SK-N-SH treated with all-trans-retinoic acid at 6 μM for 48 hours (cell line): ENCODE data around the gene FER1L5.

ENCODE experiments used
- ATAC-seq: fragments of 200-7000 bp; cut with Tn5 transposase; 3 replicates; pipeline ENCODE4 v1.9.1; 2020; ENCODE audit warnings: mild to moderate bottlenecking, moderate library complexity
- ARNTL ChIP-seq: fragments of 450-650 bp; formaldehyde crosslinking; IDR thresholded peaks from 2 replicates; pipeline ENCODE4 v1.5.0; 2020; ENCODE audit warnings: low read depth, mild to moderate bottlenecking, moderate library complexity, borderline replicate concordance
- BACH2 ChIP-seq: fragments of 250-450 bp; sonication (Bioruptor Pico); IDR thresholded peaks from 2 replicates; pipeline ENCODE4 v1.9.0; 2021; ENCODE audit warnings: mild to moderate bottlenecking, borderline replicate concordance
- CSDC2 ChIP-seq: fragments of 250-450 bp; sonication (Bioruptor Pico); IDR thresholded peaks from 2 replicates; pipeline ENCODE4 v1.5.0; 2020; ENCODE audit warnings: mild to moderate bottlenecking, moderate library complexity
- GLIS3 ChIP-seq: fragments of 250-450 bp; sonication (Bioruptor Pico); IDR thresholded peaks from 2 replicates; pipeline ENCODE4 v1.5.0; 2020; ENCODE audit warnings: mild to moderate bottlenecking, moderate library complexity
- ISL1 ChIP-seq: fragments of 250-450 bp; sonication (Bioruptor Pico); IDR thresholded peaks from 2 replicates; pipeline ENCODE4 v2.1.2; 2022; ENCODE audit warnings: mild to moderate bottlenecking, moderate library complexity
- OSR1 ChIP-seq: fragments of 250-450 bp; sonication (Bioruptor Pico); IDR thresholded peaks from 2 replicates; pipeline ENCODE4 v1.8.0; 2022; ENCODE audit warnings: moderate library complexity, mild to moderate bottlenecking, inconsistent platforms
- POU6F1 ChIP-seq: fragments of 250-450 bp; sonication (Bioruptor Pico); IDR thresholded peaks from 2 replicates; pipeline ENCODE4 v1.8.0; 2021; ENCODE audit warnings: low read depth, mild to moderate bottlenecking, moderate library complexity, borderline replicate concordance
- PPARA ChIP-seq: fragments of 250-450 bp; sonication (Bioruptor Pico); IDR thresholded peaks from 2 replicates; pipeline ENCODE4 v1.5.0; 2020; ENCODE audit warnings: mild to moderate bottlenecking, borderline replicate concordance
- RARB ChIP-seq: fragments of 250-450 bp; sonication (Bioruptor Pico); IDR thresholded peaks from 2 replicates; pipeline ENCODE4 v1.8.0; 2021; ENCODE audit warnings: mild to moderate bottlenecking, moderate library complexity
- SNAI2 ChIP-seq: fragments of 250-450 bp; sonication (Bioruptor Pico); IDR thresholded peaks from 2 replicates; pipeline ENCODE4 v1.5.0; 2020; ENCODE audit warnings: mild to moderate bottlenecking, moderate library complexity
- TCF4 ChIP-seq: fragments of 250-450 bp; sonication (Bioruptor Pico); IDR thresholded peaks from 2 replicates; pipeline ENCODE4 v1.8.0; 2021; ENCODE audit warnings: mild to moderate bottlenecking, moderate library complexity, borderline replicate concordance
- TOX ChIP-seq: fragments of 250-450 bp; sonication (Bioruptor Pico); IDR thresholded peaks from 2 replicates; pipeline ENCODE4 v1.8.0; 2021; ENCODE audit warnings: mild to moderate bottlenecking, moderate library complexity, borderline replicate concordance
- TSHZ2 ChIP-seq: fragments of 250-450 bp; sonication (Bioruptor Pico); IDR thresholded peaks from 2 replicates; pipeline ENCODE4 v1.5.0; 2020; ENCODE audit warnings: mild to moderate bottlenecking, moderate library complexity
- ZC3H10 ChIP-seq: fragments of 250-450 bp; sonication (Bioruptor Pico); IDR thresholded peaks from 2 replicates; pipeline ENCODE4 v1.5.1; 2021; ENCODE audit warnings: mild to moderate bottlenecking, moderate library complexity
- ZFP3 ChIP-seq: fragments of 250-450 bp; sonication (Bioruptor Pico); IDR thresholded peaks from 2 replicates; pipeline ENCODE4 v1.5.0; 2020; ENCODE audit warnings: mild to moderate bottlenecking, moderate library complexity
- ZFP30 ChIP-seq: fragments of 450-650 bp; formaldehyde crosslinking; IDR thresholded peaks from 2 replicates; pipeline ENCODE4 v1.5.0; 2022; ENCODE audit warnings: mild to moderate bottlenecking, moderate library complexity
- ZNF565 ChIP-seq: fragments of 450-650 bp; formaldehyde crosslinking; conservative IDR thresholded peaks from 2 replicates; pipeline ENCODE4 v1.5.0; 2020; ENCODE audit warnings: low read depth, mild to moderate bottlenecking, moderate library complexity
- ZNF70 ChIP-seq: fragments of 450-650 bp; formaldehyde crosslinking; IDR thresholded peaks from 2 replicates; pipeline ENCODE4 v1.5.0; 2020; ENCODE audit warnings: mild to moderate bottlenecking, moderate library complexity
- ZNF8 ChIP-seq: fragments of 450-650 bp; formaldehyde crosslinking; IDR thresholded peaks from 2 replicates; pipeline ENCODE4 v1.5.0; 2020; ENCODE audit warnings: mild to moderate bottlenecking, moderate library complexity
- TF ChIP-seq, protein P1 (sequence below): fragments of 250-450 bp; sonication (Bioruptor Pico); IDR thresholded peaks from 2 replicates; pipeline ENCODE4 v1.5.1; 2020; ENCODE audit warnings: low read depth, mild to moderate bottlenecking, moderate library complexity
- TF ChIP-seq, protein P2 (sequence below): fragments of 250-450 bp; sonication (Bioruptor Pico); IDR thresholded peaks from 2 replicates; pipeline ENCODE4 v1.5.1; 2021; ENCODE audit warnings: mild to moderate bottlenecking, moderate library complexity

The FER1L5 gene

GRCh38 chr2:96617012-96617411 is 25.6 kb upstream of the FER1L5 start:
- TF ChIP-seq, protein P1, sequence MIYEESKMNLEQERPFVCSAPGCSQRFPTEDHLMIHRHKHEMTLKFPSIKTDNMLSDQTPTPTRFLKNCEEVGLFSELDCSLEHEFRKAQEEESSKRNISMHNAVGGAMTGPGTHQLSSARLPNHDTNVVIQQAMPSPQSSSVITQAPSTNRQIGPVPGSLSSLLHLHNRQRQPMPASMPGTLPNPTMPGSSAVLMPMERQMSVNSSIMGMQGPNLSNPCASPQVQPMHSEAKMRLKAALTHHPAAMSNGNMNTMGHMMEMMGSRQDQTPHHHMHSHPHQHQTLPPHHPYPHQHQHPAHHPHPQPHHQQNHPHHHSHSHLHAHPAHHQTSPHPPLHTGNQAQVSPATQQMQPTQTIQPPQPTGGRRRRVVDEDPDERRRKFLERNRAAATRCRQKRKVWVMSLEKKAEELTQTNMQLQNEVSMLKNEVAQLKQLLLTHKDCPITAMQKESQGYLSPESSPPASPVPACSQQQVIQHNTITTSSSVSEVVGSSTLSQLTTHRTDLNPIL, result no peak
- TF ChIP-seq, all 23 proteins: peak for 0
- ATAC-seq, result no peak

DNA sequence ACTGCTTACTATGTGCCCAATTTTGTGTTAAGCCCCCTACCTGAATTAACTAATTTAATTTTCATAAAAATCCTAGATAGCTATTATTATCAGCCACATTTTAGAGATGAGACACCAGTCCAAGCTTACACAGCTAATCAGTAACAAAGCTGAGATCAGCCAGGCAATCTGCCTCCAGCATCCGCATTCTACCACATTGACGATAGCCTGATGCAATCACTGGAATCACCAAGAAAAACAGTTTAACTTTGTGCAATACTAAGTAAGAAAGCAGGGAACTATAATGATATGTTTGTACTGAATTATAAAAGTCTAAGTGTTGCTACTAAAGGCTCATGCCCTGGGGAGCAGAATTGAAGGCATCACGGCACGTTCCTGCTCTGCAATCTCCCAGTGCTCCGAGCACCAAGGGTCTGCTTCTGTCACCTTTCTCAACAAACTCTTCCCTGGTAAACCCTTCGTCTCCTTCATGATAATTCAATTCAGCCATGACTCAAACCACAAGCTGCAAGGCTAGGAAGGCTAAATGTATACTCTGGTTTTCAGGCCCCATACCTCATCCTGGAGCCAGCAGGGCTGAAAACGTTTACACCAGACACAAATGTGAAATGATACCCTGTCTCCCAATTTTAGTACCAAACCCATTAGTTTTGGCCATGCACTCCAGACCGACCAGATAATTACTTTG is 23.8 kb upstream of the FER1L5 start:
- no peak for ATAC-seq
- no peak for TF ChIP-seq SNAI2 (CRISPR knock-in tag)
- no peak for TF ChIP-seq OSR1 (CRISPR knock-in tag)

DNA sequence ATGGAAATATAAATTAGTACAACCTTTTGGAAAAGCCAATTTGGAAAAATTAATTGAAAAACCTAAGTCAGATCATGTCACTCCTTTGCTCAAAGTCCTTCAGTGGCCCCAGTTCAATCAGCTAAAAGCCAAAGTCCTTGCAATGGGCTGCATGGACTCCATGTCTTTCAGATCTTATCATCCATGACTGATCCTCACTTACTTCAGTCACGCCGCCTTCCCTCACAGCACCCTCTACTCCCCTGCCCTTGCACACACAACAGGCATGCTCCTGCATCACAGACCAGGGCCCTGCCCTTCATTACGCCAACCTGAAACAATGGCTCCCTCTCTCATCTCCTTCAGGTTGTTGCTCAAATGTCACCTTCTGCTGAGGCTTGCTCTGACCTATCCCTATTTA is 20.0 kb upstream of the FER1L5 start:
- TF ChIP-seq GLIS3 (CRISPR knock-in tag) (no peak), TOX (CRISPR knock-in tag) (no peak), ZFP3 (CRISPR knock-in tag) (no peak), ZFP30 (CRISPR knock-in tag) (no peak), ZC3H10 (CRISPR knock-in tag) (no peak), PPARA (CRISPR knock-in tag) (no peak), TCF4 (no peak), BACH2 (CRISPR knock-in tag) (no peak), ARNTL (CRISPR knock-in tag) (no peak), POU6F1 (CRISPR knock-in tag) (no peak), CSDC2 (CRISPR knock-in tag) (no peak)
- ATAC-seq, result no peak

- no peak for ATAC-seq
- TF ChIP-seq, protein P2, sequence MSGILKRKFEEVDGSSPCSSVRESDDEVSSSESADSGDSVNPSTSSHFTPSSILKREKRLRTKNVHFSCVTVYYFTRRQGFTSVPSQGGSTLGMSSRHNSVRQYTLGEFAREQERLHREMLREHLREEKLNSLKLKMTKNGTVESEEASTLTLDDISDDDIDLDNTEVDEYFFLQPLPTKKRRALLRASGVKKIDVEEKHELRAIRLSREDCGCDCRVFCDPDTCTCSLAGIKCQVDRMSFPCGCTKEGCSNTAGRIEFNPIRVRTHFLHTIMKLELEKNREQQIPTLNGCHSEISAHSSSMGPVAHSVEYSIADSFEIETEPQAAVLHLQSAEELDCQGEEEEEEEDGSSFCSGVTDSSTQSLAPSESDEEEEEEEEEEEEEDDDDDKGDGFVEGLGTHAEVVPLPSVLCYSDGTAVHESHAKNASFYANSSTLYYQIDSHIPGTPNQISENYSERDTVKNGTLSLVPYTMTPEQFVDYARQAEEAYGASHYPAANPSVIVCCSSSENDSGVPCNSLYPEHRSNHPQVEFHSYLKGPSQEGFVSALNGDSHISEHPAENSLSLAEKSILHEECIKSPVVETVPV, result no peak
- TF ChIP-seq ZFP3 (CRISPR knock-in tag), result no peak
- TF ChIP-seq TSHZ2 (CRISPR knock-in tag), result no peak
- TF ChIP-seq ISL1 (CRISPR knock-in tag), result no peak
- TF ChIP-seq ZNF8 (CRISPR knock-in tag), result no peak
- TF ChIP-seq ZNF565, result no peak
- no peak for TF ChIP-seq CSDC2 (CRISPR knock-in tag)
- TF ChIP-seq ZNF70 (CRISPR knock-in tag), result no peak
- TF ChIP-seq POU6F1 (CRISPR knock-in tag), result no peak
- no peak for TF ChIP-seq ZC3H10 (CRISPR knock-in tag)
- no peak for TF ChIP-seq RARB (CRISPR knock-in tag)
- TF ChIP-seq ZFP30 (CRISPR knock-in tag), result no peak
- no peak for TF ChIP-seq SNAI2 (CRISPR knock-in tag)
- no peak for TF ChIP-seq TOX (CRISPR knock-in tag)
Measured at GRCh38 chr2:96623116-96623515, 19.4 kb upstream of the FER1L5 start.
